ENCODE measurements around the gene SYPL1. TPM values are rescaled to one million over a fixed set of nuclear protein-coding genes. Genes with fewer than 3 reads are reported as not detected.

Gene SYPL1
- total and polyA plus RNA-seq, 9 of the 15 experiments (the other 6 are each of a cell fraction or from before 2014, with no cell fraction given): 23.8 to 214 (median 70.2) TPM

DNA sequence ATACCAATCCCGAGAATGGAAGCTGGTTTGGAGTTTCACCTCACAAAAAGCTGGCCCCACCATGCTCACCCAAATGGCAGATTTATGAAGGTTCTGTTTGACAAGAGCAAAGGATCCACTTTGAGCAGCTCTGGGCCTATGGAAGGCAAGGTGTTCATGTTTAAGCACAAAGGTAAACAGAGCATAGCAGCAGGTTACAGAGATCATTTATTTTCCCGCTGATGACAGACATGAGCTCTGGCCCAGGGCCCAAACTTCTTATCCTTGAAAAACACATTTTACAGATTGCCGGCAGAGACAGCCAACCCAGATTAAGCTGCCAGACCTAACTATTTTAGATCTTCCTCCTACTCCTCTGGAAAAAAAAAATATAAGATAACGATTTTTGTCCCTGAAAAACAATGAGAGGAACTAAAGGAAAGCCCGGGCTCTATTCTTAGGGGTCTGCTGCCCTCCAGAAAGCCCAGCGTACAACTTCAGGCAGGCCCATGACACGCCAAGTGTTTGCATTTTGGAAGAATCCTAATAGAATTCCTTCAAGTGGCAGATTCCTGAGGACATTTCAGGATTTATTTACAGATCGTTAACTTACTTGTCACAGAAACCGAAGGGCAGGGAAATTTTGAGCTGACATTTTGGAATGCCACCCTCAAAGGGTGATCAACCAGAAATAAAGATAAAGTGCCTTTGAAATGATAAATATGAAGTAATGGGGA, 40.0 kb downstream of the SYPL1 start (continued):
- TF ChIP-seq HDGF (IDR thresholded peaks at IDR 0.05): no peak
- no peak for TF ChIP-seq EWSR1 (IDR thresholded peaks at IDR 0.05; ENCODE audit: borderline replicate concordance, low read depth, partially characterized antibody)
- peak; percentile 99 for TF ChIP-seq ARID1B (IDR thresholded peaks at IDR 0.05)
- no peak for TF ChIP-seq MIER1 (IDR thresholded peaks at IDR 0.05; ENCODE audit: low read depth)
- peak; percentile 100 for TF ChIP-seq SMARCE1 (IDR thresholded peaks at IDR 0.05)
- TF ChIP-seq ZNF518B (CRISPR knock-in tag; IDR thresholded peaks at IDR 0.05): no peak
- TF ChIP-seq TEAD2 (tag; IDR thresholded peaks at IDR 0.05): no peak
- TF ChIP-seq U2AF1 (optimal IDR thresholded peaks at IDR 0.05; ENCODE audit: low read depth, low read length): no peak
- no peak for TF ChIP-seq SMAD2 (IDR thresholded peaks at IDR 0.05; ENCODE audit: low read depth, low read length)
- TF ChIP-seq SETDB1 (IDR thresholded peaks at IDR 0.05; ENCODE audit: low read length): no peak
- no peak; the same call in 1 of the 2 replicates for TF ChIP-seq ZNF274 (IDR thresholded peaks at IDR 0.05; ENCODE audit: borderline replicate concordance, low read depth, low read length)
- peak; percentile 32; the same call in 1 of the 2 replicates for TF ChIP-seq ATF3 (IDR thresholded peaks at IDR 0.05)
- TF ChIP-seq ATF3 (CRISPR knock-in tag; conservative IDR thresholded peaks at IDR 0.05): no peak
- peak; percentile 99 for TF ChIP-seq ZEB2 (IDR thresholded peaks at IDR 0.05)
- TF ChIP-seq BDP1 (IDR thresholded peaks at IDR 0.05; ENCODE audit: insufficient read depth, insufficient read length): no peak
- peak; percentile 66; the same call in 1 of the 2 replicates for TF ChIP-seq ZNF239 (CRISPR knock-in tag; IDR thresholded peaks at IDR 0.05)
- TF ChIP-seq, protein P1, sequence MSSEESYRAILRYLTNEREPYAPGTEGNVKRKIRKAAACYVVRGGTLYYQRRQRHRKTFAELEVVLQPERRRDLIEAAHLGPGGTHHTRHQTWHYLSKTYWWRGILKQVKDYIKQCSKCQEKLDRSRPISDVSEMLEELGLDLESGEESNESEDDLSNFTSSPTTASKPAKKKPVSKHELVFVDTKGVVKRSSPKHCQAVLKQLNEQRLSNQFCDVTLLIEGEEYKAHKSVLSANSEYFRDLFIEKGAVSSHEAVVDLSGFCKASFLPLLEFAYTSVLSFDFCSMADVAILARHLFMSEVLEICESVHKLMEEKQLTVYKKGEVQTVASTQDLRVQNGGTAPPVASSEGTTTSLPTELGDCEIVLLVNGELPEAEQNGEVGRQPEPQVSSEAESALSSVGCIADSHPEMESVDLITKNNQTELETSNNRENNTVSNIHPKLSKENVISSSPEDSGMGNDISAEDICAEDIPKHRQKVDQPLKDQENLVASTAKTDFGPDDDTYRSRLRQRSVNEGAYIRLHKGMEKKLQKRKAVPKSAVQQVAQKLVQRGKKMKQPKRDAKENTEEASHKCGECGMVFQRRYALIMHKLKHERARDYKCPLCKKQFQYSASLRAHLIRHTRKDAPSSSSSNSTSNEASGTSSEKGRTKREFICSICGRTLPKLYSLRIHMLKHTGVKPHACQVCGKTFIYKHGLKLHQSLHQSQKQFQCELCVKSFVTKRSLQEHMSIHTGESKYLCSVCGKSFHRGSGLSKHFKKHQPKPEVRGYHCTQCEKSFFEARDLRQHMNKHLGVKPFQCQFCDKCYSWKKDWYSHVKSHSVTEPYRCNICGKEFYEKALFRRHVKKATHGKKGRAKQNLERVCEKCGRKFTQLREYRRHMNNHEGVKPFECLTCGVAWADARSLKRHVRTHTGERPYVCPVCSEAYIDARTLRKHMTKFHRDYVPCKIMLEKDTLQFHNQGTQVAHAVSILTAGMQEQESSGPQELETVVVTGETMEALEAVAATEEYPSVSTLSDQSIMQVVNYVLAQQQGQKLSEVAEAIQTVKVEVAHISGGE (CRISPR knock-in tag; IDR thresholded peaks at IDR 0.05): peak in 1 of 3 experiments; percentile 81; a peak in 2 of 6 replicates
- TF ChIP-seq RAD21 (CRISPR knock-in tag; conservative IDR thresholded peaks at IDR 0.05 in 1 of 2, IDR thresholded peaks at IDR 0.05 in 1 of 2): peak; percentile 2 to 18; a peak in 1 of 4 replicates
- no peak for TF ChIP-seq TAF1 (IDR thresholded peaks at IDR 0.05; ENCODE audit: control insufficient read depth, extremely low read depth, insufficient read depth, low read length, severe bottlenecking)
- TF ChIP-seq ZNF583 (CRISPR knock-in tag; IDR thresholded peaks at IDR 0.05): no peak
- no peak for TF ChIP-seq RHOXF2B (CRISPR knock-in tag; conservative IDR thresholded peaks at IDR 0.05)
- no peak for TF ChIP-seq CHD2 (IDR thresholded peaks at IDR 0.05; ENCODE audit: low read depth, low read length)

Measured in K562 (cell line).